ENCODE measurements around the gene GRIK5. TPM values are rescaled to one million over a fixed set of nuclear protein-coding genes. Genes with fewer than 3 reads are reported as not detected.

The GRIK5 gene
- polyA plus RNA-seq, 1 donor from 2014 or later = 22.4 TPM

DNA sequence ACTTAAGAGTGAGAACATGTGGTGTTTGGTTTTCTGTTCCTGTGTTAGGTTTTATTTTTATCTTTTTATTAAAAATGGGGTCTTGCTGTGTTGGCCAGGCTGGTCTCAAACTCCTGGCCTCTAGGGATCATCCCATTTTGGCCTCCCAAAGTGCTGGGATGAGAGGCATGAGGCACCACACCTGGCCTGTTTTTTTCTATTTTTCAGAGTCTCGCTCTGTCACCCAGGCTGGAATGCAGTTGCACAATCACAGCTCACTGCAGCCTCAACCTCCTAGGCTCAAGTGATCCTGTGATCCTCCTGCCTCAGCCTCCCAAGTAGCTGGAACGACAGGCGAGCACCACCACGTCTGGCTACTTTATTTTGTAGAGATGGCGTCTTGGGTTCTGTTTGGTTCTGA lies 13.5 kb upstream of the GRIK5 start:
- no peak overlapping the region for H3K9ac ChIP-seq (ENCODE audit: low read length)
- H3K36me3 ChIP-seq (ENCODE audit: insufficient read depth, low read length) = no peaks in the 10 kb centered on the region
- H3K9me2 ChIP-seq (ENCODE audit: insufficient read depth, low read length) = no peaks in the 10 kb centered on the region
- no peak overlapping the region for H3K4me3 ChIP-seq (ENCODE audit: low read length)
- H2AFZ ChIP-seq (ENCODE audit: low read depth, low read length) = no peak overlapping the region
- no peaks in the 10 kb centered on the region for H4K20me1 ChIP-seq (ENCODE audit: insufficient read depth)
- H3K27ac ChIP-seq (ENCODE audit: low read length) = no peak overlapping the region
- no peaks in the 10 kb centered on the region for H3K79me2 ChIP-seq (replicated peaks; ENCODE audit: insufficient read depth, low read length)
- H3F3A ChIP-seq (ENCODE audit: insufficient read depth, low read length, poor library complexity, severe bottlenecking) = no peaks in the 10 kb centered on the region
- H3K4me2 ChIP-seq (ENCODE audit: low read length) = no peak overlapping the region
- no peaks in the 10 kb centered on the region for H3K27me3 ChIP-seq (ENCODE audit: insufficient read depth, low read depth, low read length)
- no peaks in the 10 kb centered on the region for H3K9me3 ChIP-seq (ENCODE audit: low read length)
- TF ChIP-seq MXI1 (conservative IDR thresholded peaks at IDR 0.05; ENCODE audit: poor library complexity, severe bottlenecking) = no peak
- no peak for TF ChIP-seq SMC3 (conservative IDR thresholded peaks at IDR 0.05; ENCODE audit: poor library complexity)
- TF ChIP-seq RAD21 (conservative IDR thresholded peaks at IDR 0.05) = no peak
- TF ChIP-seq EP300 (conservative IDR thresholded peaks at IDR 0.05; ENCODE audit: poor library complexity, severe bottlenecking) = no peak
- TF ChIP-seq, protein P1, sequence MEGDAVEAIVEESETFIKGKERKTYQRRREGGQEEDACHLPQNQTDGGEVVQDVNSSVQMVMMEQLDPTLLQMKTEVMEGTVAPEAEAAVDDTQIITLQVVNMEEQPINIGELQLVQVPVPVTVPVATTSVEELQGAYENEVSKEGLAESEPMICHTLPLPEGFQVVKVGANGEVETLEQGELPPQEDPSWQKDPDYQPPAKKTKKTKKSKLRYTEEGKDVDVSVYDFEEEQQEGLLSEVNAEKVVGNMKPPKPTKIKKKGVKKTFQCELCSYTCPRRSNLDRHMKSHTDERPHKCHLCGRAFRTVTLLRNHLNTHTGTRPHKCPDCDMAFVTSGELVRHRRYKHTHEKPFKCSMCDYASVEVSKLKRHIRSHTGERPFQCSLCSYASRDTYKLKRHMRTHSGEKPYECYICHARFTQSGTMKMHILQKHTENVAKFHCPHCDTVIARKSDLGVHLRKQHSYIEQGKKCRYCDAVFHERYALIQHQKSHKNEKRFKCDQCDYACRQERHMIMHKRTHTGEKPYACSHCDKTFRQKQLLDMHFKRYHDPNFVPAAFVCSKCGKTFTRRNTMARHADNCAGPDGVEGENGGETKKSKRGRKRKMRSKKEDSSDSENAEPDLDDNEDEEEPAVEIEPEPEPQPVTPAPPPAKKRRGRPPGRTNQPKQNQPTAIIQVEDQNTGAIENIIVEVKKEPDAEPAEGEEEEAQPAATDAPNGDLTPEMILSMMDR (IDR thresholded peaks at IDR 0.05; ENCODE audit: poor library complexity, severe bottlenecking) = no peak
- no peak for TF ChIP-seq POLR2AphosphoS5 (IDR thresholded peaks at IDR 0.05)
- TF ChIP-seq EZH2 (IDR thresholded peaks at IDR 0.05; ENCODE audit: borderline replicate concordance, insufficient read depth, low read length, poor library complexity, severe bottlenecking) = no peak
- TF ChIP-seq TAF1 (IDR thresholded peaks at IDR 0.05; ENCODE audit: low read depth) = no peak
- TF ChIP-seq, protein P2, sequence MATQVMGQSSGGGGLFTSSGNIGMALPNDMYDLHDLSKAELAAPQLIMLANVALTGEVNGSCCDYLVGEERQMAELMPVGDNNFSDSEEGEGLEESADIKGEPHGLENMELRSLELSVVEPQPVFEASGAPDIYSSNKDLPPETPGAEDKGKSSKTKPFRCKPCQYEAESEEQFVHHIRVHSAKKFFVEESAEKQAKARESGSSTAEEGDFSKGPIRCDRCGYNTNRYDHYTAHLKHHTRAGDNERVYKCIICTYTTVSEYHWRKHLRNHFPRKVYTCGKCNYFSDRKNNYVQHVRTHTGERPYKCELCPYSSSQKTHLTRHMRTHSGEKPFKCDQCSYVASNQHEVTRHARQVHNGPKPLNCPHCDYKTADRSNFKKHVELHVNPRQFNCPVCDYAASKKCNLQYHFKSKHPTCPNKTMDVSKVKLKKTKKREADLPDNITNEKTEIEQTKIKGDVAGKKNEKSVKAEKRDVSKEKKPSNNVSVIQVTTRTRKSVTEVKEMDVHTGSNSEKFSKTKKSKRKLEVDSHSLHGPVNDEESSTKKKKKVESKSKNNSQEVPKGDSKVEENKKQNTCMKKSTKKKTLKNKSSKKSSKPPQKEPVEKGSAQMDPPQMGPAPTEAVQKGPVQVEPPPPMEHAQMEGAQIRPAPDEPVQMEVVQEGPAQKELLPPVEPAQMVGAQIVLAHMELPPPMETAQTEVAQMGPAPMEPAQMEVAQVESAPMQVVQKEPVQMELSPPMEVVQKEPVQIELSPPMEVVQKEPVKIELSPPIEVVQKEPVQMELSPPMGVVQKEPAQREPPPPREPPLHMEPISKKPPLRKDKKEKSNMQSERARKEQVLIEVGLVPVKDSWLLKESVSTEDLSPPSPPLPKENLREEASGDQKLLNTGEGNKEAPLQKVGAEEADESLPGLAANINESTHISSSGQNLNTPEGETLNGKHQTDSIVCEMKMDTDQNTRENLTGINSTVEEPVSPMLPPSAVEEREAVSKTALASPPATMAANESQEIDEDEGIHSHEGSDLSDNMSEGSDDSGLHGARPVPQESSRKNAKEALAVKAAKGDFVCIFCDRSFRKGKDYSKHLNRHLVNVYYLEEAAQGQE (IDR thresholded peaks at IDR 0.05; ENCODE audit: borderline replicate concordance) = no peak

DNA sequence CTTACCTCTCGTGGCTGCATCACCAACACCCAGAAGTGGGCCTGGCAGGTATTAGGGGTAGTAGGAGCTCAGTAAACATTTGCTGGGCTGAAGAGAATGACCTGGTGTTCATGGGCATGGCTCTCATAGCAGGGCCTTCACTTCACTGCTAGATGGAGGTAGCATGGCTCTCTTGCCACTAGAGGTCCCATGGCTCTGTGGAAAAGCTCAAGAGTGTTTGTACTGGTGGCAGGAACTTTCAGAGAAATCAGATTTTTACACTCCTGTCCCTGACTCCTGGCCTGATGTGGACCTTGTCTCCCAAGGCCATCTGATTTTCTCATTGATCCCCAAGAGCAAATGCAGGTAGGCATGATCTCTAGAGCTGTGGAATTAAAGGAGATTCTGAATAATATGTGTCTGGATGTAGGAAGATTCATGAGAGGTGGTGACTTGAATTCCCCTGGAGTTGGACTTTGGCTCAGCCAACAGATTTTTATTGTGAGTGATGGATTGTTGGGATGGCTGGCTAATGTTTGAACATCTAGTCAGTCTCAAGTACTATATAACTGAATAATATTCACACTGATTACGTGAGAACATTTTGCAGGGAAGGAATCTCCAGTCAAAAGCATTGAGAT lies 11.7 kb upstream of the GRIK5 start:
- no peak overlapping the region for H3K27ac ChIP-seq (ENCODE audit: low read length)
- no peaks in the 10 kb centered on the region for H3F3A ChIP-seq (ENCODE audit: insufficient read depth, low read length, poor library complexity, severe bottlenecking)
- no peak for TF ChIP-seq TAF1 (IDR thresholded peaks at IDR 0.05; ENCODE audit: low read depth)
- TF ChIP-seq RAD21 (conservative IDR thresholded peaks at IDR 0.05) = peak; percentile 55
- no peak for TF ChIP-seq POLR2AphosphoS5 (IDR thresholded peaks at IDR 0.05)
- TF ChIP-seq EP300 (conservative IDR thresholded peaks at IDR 0.05; ENCODE audit: poor library complexity, severe bottlenecking) = no peak
- TF ChIP-seq, protein P1 (IDR thresholded peaks at IDR 0.05; ENCODE audit: poor library complexity, severe bottlenecking) = peak; percentile 66
- peak; percentile 46 for TF ChIP-seq SMC3 (conservative IDR thresholded peaks at IDR 0.05; ENCODE audit: poor library complexity)
- no peak for TF ChIP-seq MXI1 (conservative IDR thresholded peaks at IDR 0.05; ENCODE audit: poor library complexity, severe bottlenecking)
- no peak for TF ChIP-seq EZH2 (IDR thresholded peaks at IDR 0.05; ENCODE audit: borderline replicate concordance, insufficient read depth, low read length, poor library complexity, severe bottlenecking)
- TF ChIP-seq, protein P2 (IDR thresholded peaks at IDR 0.05; ENCODE audit: borderline replicate concordance) = no peak
- no peak overlapping the region for H3K9ac ChIP-seq (ENCODE audit: low read length)
- H2AFZ ChIP-seq (ENCODE audit: low read depth, low read length) = no peak overlapping the region
- H3K27me3 ChIP-seq (ENCODE audit: insufficient read depth, low read depth, low read length) = no peaks in the 10 kb centered on the region
- H3K4me3 ChIP-seq (ENCODE audit: low read length) = no peak overlapping the region
- peaks cover 17% of the 10 kb centered on the region for H3K79me2 ChIP-seq (replicated peaks; ENCODE audit: insufficient read depth, low read length)
- no peak overlapping the region for H3K4me2 ChIP-seq (ENCODE audit: low read length)
- no peaks in the 10 kb centered on the region for H3K36me3 ChIP-seq (ENCODE audit: insufficient read depth, low read length)
- no peaks in the 10 kb centered on the region for H4K20me1 ChIP-seq (ENCODE audit: insufficient read depth)
- H3K9me2 ChIP-seq (ENCODE audit: insufficient read depth, low read length) = no peaks in the 10 kb centered on the region
- no peaks in the 10 kb centered on the region for H3K9me3 ChIP-seq (ENCODE audit: low read length)
